Fibroblast of pulmonary artery (primary cell): ENCODE results near the gene RBSN.
"Not testable (repeated sequence)": the region's sequence is repeated elsewhere in the genome, so short reads cannot be mapped to it uniquely, and the experiment has no call there.

Experiments used
- DNase-seq: peaks from one replicate; pipeline ENCODE4 v3.0.0-alpha.2; 2010; ENCODE audit warnings: low read depth
- H3K4me3 ChIP-seq: replicated peaks from 2 replicates; pipeline ENCODE4 v1.5.1; 2011; ENCODE audit warnings: low read depth, mild to moderate bottlenecking, control low read depth, low read length, moderate library complexity
- TF ChIP-seq, protein P1 (sequence below): IDR thresholded peaks from 2 replicates; pipeline ENCODE4 v1.5.1; 2011; ENCODE audit warnings: mild to moderate bottlenecking, control low read depth, low read length, inconsistent platforms; ENCODE audit errors: missing control alignments

The RBSN gene

DNA sequence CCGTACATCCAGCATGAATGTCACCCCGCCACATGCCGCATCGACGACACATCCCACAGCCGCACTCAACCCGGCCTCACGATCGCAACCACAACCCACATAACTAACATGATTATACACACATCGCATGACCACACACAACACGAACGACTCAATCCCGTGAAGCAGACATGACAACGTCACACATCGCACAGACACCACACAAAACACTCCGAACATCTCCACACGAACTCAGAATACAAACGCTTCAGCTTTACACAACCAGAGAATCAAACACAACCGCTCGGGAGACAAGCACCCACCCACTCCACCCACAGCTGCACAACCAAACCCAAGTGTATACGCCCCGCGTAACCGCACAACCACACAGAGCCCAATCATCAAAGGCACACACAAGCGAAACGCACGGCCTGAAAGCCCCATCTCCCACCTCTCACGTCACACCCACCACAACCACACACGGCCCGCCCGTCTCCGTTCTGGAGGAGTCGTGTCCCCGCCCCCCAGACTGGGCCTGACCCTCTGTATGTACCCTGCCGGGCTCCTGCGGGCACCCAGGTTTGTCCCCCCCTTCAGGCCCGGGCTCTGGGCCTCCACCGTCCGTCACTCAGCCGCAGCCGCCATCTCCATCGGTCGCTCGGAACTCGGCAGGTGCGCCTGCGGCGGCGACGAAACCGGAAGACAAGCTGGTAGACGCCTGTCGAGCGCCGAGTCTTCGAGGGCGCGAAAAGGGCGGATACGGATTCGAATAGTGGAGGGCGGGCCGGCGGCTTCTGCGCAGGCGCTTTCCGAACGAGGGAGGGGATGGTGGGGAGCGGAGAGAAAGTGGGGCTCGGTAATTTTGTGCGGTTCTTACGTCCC lies at the start of gene RBSN:
RBSN (minus strand) TSS at position 646 of the 861 bp plus-strand sequence. CDS start 3,028 bp downstream, outside the sequence.
- DNase-seq: peak; percentile 93
- H3K4me3 ChIP-seq: peak within 1 kb of the TSS; percentile 99
- TF ChIP-seq, protein P1, sequence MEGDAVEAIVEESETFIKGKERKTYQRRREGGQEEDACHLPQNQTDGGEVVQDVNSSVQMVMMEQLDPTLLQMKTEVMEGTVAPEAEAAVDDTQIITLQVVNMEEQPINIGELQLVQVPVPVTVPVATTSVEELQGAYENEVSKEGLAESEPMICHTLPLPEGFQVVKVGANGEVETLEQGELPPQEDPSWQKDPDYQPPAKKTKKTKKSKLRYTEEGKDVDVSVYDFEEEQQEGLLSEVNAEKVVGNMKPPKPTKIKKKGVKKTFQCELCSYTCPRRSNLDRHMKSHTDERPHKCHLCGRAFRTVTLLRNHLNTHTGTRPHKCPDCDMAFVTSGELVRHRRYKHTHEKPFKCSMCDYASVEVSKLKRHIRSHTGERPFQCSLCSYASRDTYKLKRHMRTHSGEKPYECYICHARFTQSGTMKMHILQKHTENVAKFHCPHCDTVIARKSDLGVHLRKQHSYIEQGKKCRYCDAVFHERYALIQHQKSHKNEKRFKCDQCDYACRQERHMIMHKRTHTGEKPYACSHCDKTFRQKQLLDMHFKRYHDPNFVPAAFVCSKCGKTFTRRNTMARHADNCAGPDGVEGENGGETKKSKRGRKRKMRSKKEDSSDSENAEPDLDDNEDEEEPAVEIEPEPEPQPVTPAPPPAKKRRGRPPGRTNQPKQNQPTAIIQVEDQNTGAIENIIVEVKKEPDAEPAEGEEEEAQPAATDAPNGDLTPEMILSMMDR: no peak

DNA sequence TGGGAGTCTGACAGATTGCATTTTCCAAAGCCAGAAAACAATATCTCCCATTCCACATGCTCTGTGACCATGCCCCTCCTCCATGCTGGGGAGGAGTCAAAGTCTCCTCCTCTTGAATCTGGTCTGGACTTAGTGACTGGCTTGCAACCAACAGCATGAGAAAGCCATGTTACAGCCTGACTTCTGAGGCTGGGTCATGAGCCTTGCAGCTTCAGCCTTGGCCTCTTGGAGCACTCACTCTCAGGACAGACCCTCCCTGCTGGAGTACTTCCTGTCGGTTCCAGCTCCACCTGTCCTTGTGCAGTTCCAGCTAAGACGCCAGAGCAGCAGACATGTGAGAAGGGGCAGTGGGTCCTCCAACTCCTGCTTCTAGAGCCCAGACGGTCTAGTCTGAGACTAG lies 49.7 kb upstream of the RBSN start:
- TF ChIP-seq, protein P1: no peak
- no peak overlapping the region for H3K4me3 ChIP-seq
- DNase-seq: peak; percentile 7

DNA sequence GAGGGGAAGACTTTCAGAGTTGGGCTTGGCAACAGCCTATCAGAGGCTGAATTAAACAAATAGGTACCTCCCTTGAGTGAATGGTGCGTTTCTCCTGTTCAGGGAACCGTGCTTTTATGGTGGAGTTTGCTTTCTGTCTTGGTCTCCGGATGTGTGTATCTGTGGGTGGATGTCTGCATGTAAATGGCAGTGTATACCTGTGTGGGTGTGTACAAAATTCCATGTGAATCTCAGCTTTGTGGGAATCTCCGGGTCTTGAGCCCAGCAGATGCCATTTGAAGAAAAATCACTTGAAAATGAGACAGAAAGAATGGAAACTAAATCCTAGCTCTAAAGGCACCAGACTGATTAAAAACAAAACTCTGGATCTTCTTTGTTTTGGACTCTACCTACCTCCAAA lies 37.9 kb upstream of the RBSN start:
- not testable (repeated sequence) for DNase-seq, H3K4me3 ChIP-seq

DNA sequence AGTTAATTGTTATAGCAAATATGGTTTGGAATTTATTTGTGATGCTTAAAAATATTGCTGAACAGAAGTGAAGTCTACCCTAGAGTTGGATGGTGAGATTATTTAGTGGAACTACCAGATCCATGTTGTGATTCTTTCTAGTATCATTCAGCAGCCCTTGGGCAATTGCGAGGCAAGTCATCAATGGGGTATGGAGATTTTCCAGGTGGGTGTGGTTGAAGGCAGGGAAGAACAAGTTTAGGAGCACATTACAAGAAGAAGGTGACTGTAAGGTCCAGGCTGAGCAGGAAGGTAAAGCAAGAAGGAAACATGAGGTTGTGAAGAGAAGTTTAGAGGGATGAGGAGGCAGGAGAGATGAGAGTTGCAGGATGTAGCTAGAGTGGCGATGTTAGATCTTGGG lies 36.0 kb upstream of the RBSN start:
- H3K4me3 ChIP-seq, DNase-seq: not testable (repeated sequence)

DNA sequence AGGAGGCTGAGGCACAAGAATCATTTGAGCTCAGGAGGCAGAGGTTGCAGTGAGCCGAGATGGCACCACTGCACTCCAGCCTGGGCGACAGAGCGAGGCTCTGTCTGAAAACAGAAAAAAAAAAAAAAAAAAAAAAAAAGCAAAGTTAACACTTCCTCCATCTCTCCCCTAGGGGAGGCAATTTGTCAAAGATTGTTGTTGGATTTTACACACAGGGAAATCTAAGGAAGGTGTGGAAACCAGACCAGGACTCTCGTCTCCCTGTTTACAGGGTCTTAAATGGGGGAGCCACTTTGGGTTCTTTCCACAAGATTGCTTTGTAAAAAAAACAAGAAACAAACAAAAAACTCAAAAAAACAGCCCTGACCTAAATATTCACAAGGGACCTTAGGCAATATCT lies 29.5 kb upstream of the RBSN start:
- not testable (repeated sequence) for DNase-seq, H3K4me3 ChIP-seq

DNA sequence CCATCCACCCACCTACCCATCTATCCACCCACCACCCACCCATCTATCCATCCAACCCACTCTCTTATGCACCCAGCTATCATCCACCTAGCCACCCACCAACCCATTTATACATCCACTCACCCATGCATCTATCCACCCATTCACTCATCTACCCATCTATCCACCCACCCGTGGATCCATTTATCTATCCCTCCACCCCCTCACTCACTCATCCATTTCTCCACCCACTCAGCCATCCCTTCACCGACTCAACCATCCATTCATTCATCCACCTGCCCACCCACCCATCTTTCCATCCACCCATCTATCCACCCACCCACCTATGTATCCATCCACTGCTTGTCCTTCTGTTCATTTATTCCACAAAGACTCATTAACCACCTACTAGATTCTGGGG lies 28.0 kb upstream of the RBSN start:
- DNase-seq: not testable (repeated sequence)

DNA sequence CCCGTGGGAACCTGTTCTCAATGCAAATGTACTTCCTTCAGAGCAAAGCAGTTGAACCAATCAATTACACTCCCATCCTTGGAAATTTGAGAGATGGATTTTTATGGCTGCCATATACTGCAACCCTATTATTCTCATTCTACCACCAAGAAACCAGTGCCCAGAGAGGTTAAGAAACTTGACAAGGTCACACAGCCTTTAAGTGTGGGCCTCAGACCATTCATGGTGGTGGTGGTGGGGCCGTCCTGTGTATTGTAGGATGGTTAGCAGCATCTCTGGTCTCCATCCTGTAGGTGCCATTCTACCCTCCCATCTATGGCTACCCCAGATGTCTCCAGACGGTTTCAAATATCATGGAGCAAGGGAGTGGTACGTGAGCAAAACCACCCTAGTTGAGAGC lies 23.4 kb upstream of the RBSN start:
- DNase-seq: no peak
- TF ChIP-seq, protein P1: no peak
- H3K4me3 ChIP-seq: no peak overlapping the region

More for the DNA sequence above, 28.0 kb upstream of the RBSN start:
- not testable (repeated sequence) for H3K4me3 ChIP-seq

DNA sequence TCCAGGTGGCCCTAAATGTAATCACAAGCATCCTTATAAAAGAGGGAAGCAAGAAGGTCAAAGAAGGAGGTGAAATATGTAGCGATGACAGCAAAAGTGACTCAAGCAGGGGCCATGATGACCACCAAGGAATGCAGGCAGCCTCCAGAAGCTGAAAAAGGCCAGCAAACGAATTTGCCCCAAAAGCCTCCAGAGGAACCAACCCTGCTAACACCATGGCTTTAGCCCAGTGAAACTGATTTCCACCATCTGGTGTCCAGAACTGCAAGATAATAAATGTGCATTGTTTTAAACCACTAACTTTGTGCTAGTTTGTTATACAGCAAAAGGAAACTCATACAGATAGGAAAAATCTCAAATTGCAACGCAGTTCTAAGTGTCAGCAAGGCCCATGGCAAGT lies 23.0 kb upstream of the RBSN start:
- TF ChIP-seq, protein P1: no peak
- no peak overlapping the region for H3K4me3 ChIP-seq
- DNase-seq: no peak

DNA sequence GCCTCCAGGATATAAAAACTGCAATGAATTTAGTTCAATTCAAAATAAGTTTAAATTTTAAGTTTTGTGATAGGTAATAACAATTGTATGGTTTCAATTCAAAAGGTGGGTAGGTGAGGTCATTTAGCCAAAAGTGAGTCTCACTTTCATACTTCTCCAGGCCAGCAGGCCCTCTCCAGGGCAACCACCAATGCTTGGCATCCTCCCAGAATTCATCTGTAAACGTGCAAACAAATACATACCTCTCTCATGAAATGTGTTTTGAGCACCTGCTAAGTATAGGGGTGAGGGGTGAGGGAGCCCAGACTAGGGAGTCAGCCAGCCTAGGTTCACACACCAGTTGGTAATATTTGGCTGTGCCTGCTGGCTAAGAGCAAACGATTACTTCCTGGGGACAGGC lies 22.0 kb upstream of the RBSN start:
- no peak for DNase-seq
- H3K4me3 ChIP-seq: no peak overlapping the region
- TF ChIP-seq, protein P1: no peak
